ENCODE measurements around the gene CREG2.
"Not testable (repeated sequence)": the region's sequence is repeated elsewhere in the genome, so short reads cannot be mapped to it uniquely, and the experiment has no call there.

Gene CREG2

DNA sequence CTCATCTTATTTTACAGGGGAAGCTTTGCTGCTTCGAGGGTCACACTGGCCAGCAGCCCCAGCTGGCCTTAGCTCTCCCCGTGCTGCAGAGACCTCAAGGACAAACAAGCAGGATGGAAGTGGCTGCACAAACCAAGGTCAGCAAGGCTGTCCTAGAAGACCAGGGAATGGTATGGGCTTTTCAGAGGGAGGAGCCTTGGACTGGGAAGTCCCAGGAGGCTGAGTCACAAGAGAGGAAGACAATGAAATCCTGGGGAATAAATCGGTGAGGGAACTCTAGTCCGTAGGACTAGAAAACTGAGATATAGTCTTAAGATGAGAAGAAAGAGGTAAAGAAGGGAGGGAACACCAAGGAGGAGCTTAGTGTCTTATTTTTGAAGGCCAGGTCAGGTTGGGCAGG lies 15.7 kb downstream of the CREG2 start:
- DNase-seq (ENCODE audit: low read depth), result no peak

- DNase-seq (ENCODE audit: low read depth), result no peak
Measured at GRCh38 chr2:101369100-101369499, 18.2 kb downstream of the CREG2 start.

- no peak for DNase-seq (ENCODE audit: low read depth)
Measured at GRCh38 chr2:101368376-101368775, 18.9 kb downstream of the CREG2 start.

DNA sequence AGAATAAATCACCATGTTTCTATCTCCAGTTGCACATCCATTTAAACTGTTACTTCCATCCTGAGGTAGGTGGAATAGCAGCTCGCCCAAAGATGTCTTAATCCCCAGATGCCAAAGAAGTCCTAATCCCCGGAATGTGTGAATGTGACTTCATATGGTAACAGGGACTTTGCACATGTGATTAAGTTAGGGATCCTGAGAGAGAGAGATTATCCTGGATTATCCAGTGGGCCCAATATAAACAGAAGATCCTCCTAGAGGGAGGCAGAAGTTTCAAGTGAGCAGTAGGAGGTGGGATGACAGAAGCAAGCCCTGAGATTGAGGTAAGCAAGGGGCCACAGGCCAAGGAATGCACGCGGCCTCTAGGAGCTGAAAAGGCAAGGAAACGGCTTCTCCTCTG lies 19.8 kb downstream of the CREG2 start:
- DNase-seq (ENCODE audit: low read depth), result no peak

- DNase-seq (ENCODE audit: low read depth), result no peak
Measured at GRCh38 chr2:101364878-101365277, 22.4 kb downstream of the CREG2 start.

DNA sequence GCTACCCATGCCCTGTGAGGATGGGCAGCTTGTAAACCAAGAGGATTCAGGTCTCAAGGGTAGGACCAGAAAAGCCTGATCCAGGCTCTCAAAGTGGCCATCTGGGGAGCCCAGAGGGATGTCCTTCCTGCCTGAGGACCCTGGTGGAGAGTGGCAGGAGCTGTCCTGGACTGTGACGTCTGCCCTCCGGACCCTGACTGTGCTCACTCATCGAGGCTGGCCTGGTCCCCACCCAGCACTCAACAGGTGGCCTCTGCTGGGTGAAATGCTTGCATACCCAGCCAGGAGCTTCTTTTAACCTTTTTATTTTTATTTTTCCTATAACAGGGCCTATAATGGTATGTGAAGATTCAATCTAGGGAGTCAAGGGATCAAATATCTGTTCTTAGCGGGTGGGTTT lies 24.5 kb downstream of the CREG2 start:
- no peak for DNase-seq (ENCODE audit: low read depth)

- no peak for DNase-seq (ENCODE audit: low read depth)
Measured at GRCh38 chr2:101362316-101362715, 25.0 kb downstream of the CREG2 start.

DNA sequence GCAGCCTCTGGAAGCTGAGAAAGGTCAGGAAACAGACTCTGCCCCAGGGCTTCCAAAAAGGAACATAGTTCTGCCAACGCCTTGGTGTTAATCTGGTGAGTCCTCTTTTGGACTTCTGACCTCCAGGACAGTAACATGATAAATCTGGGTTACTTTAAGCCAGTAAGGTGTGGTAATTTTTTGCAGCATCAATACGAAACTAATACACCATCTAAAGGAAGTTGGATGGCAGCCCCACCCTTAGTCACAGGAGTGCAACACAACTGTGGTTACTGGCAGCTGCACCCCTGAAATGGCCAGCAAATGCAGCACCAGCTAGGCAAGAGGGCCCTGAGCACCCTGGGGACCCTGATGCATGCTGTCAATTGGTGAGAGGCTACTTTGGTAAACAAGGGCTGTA lies 25.8 kb downstream of the CREG2 start:
- no peak for DNase-seq (ENCODE audit: low read depth)

- DNase-seq (ENCODE audit: low read depth), result no peak
Measured at GRCh38 chr2:101361121-101361520, 26.2 kb downstream of the CREG2 start.

DNA sequence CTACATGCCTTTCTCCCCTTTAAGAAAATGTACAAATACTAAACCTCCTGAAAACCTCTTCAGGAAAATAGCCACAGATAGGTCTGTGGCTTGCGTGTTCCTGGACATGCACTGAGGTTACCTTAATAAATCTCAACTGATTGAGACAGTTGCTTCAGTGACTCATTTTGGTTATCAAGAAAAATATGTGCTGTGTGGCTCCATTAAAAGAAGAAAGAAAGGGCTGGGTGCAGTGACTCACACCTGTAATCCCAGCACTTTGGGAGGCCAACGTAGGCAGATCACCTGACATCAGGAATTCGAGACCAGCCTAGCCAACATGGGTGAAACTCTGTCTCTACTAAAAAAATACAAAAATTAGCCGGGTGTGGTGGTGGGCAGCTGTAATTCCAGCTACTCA lies 27.1 kb downstream of the CREG2 start:
- no peak for DNase-seq (ENCODE audit: low read depth)

DNA sequence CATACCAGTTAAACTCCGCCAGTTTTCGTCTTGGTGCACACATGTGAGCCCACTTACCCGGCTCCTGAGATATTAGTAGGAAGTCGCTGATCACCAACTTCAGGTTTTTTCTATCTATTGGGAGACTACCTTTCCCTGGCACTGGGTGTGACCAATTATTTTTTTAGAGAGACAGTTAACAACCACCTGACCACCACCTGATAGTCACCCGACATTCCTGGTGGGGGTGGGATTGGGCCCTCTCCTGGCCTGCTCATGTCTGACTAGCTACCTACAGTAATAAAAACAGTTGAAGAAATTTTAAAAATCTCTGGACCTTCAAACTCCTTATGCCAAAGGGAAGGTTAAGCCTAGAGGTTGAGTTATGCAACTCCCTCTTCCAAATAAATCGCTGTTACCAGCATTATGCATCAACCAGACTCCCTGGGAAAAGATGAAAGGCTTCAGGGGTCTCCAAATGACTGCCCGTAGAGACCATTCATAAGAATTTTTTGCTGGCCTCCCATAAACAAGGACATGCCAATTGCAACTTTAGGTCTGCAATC lies 27.8 kb downstream of the CREG2 start:
- no peak for DNase-seq (ENCODE audit: low read depth)

DNA sequence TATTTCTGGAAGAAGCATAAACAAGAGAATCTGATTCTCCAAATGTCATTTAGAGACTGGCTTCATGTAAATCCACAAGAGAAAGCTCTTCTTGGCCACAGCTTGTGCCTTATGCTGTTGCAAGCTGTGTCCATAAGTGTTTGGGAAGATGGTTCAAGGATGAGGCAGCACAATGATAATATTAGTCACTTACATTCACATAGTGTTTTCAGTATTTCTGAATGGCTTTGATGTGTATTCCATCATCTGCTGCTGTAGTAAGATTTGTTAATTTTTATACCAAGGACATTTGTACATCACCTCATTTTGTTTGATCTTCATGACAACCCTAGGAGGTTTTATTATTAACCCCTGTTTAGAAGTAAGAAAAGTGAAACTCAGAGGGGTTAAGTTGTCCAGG lies 29.9 kb downstream of the CREG2 start:
- no peak for DNase-seq (ENCODE audit: low read depth)

GRCh38 chr2:101356521-101356920 lies 30.8 kb downstream of the CREG2 start:
- DNase-seq (ENCODE audit: low read depth), result no peak

- no peak for DNase-seq (ENCODE audit: low read depth)
Measured at GRCh38 chr2:101356055-101356454, 31.2 kb downstream of the CREG2 start.

DNA sequence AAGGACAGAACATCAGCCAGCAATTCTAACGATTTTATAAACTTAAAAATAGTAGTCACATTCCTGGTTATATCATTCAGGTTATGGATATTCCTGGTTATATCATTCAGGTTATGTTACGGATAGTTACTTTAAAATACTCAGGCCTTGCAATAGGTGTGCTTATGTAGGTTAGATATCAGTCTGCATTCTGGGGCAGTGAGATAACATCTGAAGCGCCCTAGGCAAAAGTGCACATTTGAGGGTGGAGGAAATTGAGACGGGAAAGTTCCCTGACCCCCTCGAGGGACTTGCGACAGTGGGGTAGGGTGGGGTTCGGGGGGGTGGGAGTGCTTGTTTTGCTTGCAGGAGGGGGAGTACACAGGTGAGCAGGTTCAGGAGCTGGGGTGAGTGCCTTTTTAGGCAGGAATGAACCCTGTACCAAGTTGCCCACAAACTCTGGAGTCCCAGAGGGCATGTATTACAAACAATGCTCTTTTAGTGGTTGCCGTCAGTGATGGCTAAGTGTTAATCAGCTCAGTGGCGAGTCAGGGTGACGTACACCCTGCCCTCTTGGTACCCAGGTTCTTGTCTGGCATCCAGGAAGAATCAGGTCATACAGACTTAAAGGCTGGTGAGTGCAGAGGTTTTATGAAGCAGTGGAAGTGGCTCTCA lies 31.8 kb downstream of the CREG2 start:
- DNase-seq (ENCODE audit: low read depth), result no peak

DNA sequence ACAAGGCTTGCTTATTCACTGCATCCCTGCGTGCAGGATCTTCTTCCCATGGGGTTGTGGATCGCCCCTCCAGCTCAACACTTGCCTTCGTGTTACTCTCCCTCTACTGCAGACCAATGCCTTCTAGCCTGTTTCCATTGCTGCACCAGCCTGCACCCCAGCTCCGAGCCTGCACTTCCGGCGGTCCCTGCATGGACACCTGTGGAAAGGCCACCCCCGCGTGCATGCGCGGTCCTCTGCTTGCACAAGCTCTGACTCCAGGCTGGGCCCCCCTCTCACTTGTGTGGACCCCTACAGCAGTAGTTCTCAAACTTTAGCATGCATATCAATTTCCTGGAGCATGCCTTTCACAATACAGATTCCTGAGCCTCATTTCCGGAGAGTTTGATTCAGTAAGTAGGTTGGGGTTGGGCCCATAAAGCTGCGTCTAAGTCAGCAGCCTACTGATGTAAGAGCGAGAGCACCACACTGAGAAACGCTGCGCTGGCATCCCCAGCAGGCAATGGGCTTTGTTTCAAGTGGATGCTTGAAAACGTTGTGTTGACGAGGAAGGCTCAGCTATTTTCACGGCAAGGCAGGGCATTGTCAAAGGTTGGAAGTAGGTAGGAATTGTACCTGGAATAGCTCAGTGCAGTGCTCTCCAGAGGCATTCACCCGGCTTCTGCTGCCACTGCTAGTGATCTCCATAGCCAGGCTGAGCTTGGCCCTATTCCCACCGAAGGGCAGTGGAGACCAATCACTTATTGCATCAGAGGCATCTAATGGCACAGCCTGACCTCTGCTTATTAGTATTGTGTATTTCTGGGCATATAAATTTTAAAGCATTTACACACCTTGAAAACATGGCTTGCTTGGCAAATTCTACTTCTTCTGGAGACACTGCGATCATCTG lies 32.6 kb downstream of the CREG2 start:
- no peak for DNase-seq (ENCODE audit: low read depth)

GRCh38 chr2:101352631-101353030 lies 34.7 kb downstream of the CREG2 start:
- DNase-seq (ENCODE audit: low read depth), result not testable (repeated sequence)

- DNase-seq (ENCODE audit: low read depth), result no peak
Measured at GRCh38 chr2:101351207-101351606, 36.1 kb downstream of the CREG2 start.

GRCh38 chr2:101349893-101350662 lies 37.2 kb downstream of the CREG2 start:
- DNase-seq (ENCODE audit: low read depth), result no peak

- no peak for DNase-seq (ENCODE audit: low read depth)
Measured at GRCh38 chr2:101348883-101349282, 38.4 kb downstream of the CREG2 start.

DNA sequence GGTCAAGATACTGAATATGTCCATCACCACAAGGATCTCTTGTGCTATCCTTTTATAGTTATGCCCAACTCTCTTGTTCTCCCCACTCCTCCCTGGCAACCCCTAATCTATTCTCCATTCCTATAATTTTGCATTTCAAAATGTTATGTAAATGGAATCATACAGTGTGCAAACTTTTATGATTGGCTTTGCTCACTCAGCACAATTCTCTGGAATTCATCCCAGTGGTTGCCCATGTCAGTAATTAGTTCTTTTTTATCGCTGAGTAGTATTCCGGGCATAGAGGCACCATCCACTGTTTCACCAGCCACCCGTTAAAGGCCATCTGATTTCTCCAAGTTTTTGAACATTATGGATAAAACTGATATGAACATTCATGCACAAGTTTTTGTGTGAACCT lies 40.4 kb downstream of the CREG2 start:
- DNase-seq (ENCODE audit: low read depth), result no peak

DNA sequence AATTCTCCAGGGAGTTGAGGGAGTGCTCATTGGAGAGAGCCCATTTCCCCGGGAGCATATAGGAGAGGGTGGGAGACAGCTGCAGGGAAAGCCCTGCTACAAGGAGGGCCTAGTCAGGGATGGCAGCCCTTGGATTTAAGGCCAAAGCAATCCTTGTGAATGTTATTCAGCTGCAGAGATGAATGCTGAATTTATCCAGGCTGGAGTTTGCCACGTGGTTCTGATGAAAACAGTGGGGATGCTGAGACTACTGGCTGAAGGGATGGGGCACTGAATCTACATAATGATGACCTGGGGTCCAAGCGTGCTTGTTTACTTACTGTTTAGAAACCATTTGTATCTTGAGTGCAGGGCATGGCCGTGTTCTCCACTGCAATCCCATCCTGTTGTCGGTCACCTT lies 43.2 kb downstream of the CREG2 start:
- DNase-seq (ENCODE audit: low read depth), result no peak

GRCh38 chr2:101342625-101343008 lies 44.7 kb downstream of the CREG2 start:
- DNase-seq (ENCODE audit: low read depth), result no peak

Data from activated T-cell treated with anti-CD3 and anti-CD28 coated beads for 24 hours (primary cell).